ENCODE measurements around the gene BCL11B. TPM values are rescaled to one million over a fixed set of nuclear protein-coding genes. Genes with fewer than 3 reads are reported as not detected.
A peak's percentile ranks its signal among the peaks of the same experiment; 100 is the strongest.

BCL11B gene
- total RNA-seq, 1 experiment from 2014 or later: 0.21 TPM

DNA sequence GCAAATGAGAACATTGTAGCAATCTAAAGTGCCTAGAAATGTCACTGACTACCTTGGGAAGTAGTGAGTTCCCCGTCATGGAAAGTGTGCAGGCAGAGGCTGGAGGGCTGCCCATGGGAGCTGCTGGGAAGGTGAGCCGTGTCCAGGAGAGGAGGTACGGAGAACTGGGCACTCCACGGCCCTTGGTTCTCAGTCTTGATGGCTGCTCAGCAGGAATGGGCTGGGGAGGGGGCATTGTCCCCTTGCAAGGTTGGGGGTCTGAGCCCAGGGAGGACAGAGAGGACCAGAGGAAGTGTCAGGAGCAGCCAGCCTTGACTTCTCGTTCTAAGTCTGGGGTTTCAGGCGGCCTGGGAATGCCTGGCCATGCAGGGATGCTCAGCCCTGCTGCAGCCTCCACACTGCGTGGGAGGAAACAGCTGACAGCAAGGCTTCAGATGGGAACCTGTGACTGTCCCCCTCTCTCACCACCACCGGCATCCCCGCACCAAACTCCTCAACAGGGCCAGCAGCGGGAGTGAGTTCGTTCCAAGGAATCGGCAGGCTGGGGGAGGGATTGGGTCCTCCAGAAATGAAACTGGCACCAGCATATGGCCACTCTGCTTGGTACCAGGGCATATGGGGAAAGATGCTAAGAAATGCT, 140.2 kb downstream of the BCL11B start:
- DNase-seq (ENCODE audit: low read depth, low spot score): no peak
- in situ Hi-C loops (cut with HindIII; ENCODE audit: low pct_unique_long_range_greater_than_20kb, low sequenced_read_pairs): no loop called here

DNA sequence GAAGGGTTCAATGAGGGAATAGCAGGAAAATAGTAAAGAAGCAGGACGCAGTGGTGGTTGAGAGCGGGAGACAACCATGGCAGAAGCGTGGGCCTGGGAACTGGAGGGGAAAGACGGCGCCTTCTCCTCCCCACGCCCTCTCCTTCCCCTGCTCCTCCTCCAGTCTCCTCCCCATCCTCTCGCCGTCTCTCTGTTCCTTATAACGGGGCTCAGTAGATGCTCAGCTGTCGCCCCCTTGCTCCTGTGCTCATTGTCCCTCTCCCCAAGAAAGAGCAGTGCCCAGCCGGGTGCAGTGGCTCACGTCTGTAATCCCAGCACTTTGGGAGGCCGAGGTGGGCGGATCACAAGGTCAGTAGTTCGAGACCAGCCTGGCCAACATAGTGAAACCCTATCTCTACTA, 142.0 kb downstream of the BCL11B start:
- in situ Hi-C loops (cut with HindIII; ENCODE audit: low pct_unique_long_range_greater_than_20kb, low sequenced_read_pairs): no loop called here
- no peak for DNase-seq (ENCODE audit: low read depth, low spot score)

DNA sequence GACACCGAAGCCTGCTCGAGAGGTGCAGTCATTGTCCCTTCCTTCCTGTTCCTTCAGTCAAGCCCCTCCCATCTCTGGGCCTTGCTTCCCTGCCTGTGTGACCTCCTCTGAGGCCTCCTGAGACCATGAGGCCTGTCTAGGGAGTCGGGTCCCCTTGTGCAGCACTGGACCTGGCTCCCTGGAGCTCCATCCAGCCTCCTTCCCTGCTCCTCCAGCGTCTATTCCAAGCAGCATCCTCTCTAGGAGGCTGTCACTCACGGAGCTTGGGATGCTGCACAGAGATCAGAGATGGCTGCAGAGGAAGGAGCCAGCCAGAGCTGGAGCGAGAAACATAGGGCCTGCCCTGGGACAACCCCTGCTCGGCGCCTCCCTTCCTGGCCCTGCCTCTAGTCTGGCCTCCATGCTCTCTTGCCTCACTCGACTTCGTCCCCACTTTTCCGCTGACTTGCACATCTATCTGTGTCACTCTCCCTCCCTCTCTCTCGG, 142.7 kb downstream of the BCL11B start:
- in situ Hi-C loops (cut with HindIII; ENCODE audit: low pct_unique_long_range_greater_than_20kb, low sequenced_read_pairs): no loop called here
- DNase-seq (ENCODE audit: low read depth, low spot score): no peak

DNA sequence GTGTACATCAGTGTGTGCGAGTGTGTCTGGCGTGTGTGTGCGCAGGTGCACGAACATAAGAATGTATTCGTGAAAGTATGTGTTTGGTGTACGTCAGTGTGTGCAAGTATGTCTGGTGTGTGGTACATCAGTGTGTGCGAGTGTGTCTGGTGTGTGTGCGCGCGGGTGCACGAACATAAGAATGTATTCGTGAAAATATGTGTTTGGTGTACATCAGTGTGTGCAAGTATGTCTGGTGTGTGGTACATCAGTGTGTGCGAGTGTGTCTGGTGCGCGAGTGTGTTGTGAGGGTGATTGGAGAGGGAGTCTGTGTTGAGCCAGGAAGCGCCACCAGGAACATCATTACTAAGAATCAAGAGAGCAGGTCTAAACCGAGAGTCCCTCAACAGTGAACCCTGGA, 143.8 kb downstream of the BCL11B start:
- no peak for DNase-seq (ENCODE audit: low read depth, low spot score)
- in situ Hi-C loops (cut with HindIII; ENCODE audit: low pct_unique_long_range_greater_than_20kb, low sequenced_read_pairs): no loop called here

DNA sequence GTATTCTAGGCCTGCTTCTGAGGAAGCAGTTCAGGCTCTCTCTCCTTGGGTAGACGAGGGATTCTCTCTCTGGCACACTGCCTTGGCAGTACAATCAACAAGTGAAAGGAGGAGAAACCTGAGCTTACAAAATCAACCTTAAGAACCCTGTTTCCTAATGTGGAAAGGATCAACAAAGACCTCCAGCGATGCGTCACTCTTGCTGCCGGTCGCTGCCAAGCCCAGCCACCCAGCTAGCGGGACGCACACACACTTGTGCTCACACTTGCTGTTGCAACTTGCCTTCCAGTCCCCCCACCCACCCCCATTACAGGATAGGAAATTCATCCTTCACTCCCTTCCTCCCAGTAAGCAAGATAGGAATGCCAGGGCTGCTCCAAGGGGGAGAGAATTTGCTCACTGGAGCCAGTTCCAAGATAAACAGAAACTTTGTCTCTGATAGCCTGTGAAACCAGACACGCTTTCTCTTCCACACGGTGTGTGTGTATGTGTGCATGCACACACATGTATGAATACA, 144.3 kb downstream of the BCL11B start:
- DNase-seq (ENCODE audit: low read depth, low spot score): no peak
- in situ Hi-C loops (cut with HindIII; ENCODE audit: low pct_unique_long_range_greater_than_20kb, low sequenced_read_pairs): no loop called here

DNA sequence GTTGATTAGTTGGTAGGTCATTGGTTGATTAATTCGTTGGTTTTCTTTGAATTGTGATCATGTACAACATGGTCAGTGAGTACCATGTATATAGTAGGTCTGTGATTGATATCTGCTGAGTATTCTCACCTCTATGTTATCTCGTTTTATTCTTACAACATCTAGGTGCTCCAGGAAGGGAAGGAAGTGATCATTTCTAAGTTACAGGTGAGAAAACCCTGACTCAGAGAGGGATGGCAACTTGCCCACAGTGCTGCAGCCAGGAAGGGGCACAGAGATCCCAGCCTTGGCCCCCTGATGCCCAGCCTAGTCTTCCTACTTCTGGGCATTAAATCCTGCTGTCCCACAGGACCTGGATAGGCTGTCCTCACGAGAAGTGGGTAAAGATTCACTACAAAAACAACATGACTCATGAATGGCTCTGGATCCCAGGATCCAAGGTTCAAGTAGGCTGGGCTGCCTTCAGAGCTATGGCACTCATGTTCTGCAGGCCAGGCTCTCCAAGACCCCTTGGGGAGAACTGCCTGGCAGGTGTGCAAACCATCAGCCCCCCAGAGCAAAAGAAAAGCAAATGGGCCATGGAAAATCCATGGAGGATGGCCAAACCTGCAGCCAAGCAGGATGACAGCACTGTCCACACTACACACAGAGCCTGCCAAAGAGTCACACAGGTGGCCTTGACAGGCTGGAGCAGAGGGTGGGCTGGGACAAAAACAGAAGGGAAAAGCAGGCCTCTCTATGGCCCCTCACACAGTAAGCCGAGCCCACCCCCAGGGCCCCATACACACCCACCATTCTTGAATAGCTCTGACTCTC, 146.2 kb downstream of the BCL11B start:
- DNase-seq (ENCODE audit: low read depth, low spot score): no peak
- in situ Hi-C loops (cut with HindIII; ENCODE audit: low pct_unique_long_range_greater_than_20kb, low sequenced_read_pairs): no loop called here

DNA sequence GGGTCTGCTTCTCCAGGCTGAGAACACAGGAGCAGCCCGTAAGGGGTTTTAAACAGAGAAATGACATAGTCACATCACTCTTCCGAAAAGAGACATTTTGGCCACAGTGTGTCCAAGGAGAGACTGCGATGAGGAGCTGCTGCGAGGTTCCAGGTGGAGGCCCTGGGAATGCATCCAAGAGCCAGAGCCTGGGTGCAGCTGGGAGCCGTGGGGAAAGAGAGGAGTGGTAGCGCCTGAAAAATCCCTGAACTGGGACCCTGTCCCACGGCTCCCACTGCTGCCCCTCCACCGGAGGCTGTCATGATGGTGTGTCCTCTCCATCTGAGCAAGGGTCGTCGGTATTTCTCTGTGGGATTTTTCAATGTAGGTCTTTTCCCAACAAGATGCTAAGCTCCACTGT, 146.9 kb downstream of the BCL11B start:
- no peak for DNase-seq (ENCODE audit: low read depth, low spot score)
- in situ Hi-C loops (cut with HindIII; ENCODE audit: low pct_unique_long_range_greater_than_20kb, low sequenced_read_pairs): no loop called here

DNA sequence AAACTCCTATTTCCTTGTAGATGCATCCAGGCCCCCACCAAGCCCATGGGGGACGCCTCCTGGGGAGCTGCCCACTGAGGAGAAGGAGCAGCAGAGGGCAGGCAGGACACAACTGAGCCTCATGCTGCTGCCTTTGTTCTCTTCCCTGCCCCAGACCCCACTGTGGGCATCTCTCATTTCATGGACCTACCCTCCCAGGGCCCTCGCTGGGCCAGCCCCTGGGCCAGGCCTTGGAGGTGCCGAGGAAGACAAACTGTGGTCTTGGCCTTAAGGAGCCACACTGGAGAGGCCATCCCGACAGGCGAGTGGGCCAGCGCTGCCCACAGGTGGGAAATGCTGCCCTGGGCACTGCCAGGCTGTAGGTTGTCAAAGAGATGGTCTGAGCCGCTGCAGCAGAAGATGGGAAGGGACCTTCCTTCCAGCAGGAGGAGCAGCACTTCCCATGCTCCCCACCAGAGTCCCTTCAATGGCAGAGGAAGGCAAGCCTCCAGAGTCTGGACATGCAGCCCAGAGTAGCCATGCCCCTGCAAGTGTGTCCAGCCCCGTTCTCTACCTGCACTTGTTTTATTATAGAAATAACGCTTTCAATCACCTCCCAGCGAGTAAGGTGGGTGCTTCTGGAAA, 147.4 kb downstream of the BCL11B start:
- in situ Hi-C loops (cut with HindIII; ENCODE audit: low pct_unique_long_range_greater_than_20kb, low sequenced_read_pairs): no loop called here

DNA sequence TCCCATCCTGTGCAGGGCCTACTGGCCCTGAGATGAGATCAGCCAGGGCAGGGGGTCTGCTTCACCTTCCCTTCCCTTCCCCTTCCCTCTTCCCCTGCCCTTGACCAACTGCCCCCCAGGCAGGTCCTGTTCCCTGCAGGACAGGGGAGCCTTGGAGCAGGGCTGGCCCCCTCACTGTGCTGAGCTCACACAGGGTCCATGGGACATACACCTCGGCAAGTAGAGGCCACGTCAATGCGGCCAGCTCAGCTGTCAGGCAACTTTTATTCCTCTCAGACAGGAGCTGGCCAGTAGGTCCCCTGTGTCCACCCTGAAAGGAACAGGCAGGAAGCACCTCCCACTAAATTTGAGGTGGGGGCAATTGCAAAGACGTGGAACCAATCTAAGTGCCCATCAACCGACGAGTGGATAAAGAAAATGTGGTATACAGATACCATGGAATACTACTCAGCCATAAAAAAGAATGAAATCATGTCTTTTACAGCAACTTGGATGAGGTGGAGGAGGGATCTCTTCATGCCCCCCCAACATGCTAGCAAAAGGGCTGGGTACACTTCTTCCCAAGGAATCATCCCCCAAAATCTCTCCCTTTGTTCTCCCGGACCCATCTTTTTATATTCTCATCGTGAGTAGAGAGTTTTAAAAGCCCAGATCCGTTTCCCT, 148.7 kb downstream of the BCL11B start:
- no peak for DNase-seq (ENCODE audit: low read depth, low spot score)
- in situ Hi-C loops (cut with HindIII; ENCODE audit: low pct_unique_long_range_greater_than_20kb, low sequenced_read_pairs): no loop called here

More for the DNA sequence above, 147.4 kb downstream of the BCL11B start:
- DNase-seq (ENCODE audit: low read depth, low spot score): peak; percentile 38

DNA sequence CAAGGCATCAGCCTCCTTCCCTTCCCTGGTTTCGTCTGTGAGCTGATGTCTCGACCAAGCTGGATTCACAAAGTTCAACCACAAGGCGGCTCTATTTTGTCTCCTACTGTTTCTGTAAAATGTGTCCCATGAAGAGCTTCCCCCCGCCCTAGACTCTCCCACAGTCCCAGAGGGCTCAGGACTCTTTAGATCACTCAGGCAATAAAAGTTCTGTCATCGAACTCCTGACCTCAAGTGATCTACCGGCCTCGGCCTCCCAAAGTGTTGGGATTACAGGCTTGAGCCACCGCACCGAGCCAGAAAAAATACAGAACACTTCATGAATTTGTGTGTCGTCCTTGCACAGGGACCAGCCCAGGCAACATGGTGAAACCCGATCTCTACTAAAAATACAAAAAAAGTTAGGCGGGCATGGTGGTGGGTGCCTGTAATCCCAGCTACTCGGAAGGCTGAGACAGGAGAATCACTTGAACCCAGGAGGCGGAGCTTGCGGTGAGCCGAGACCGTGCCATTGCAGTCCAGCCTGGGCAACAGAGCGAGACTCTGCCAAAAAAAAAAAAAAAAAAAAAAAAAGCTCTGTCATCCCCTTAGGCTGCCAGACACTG, 149.4 kb downstream of the BCL11B start:
- in situ Hi-C loops (cut with HindIII; ENCODE audit: low pct_unique_long_range_greater_than_20kb, low sequenced_read_pairs): no loop called here
- peak; percentile 30 for DNase-seq (ENCODE audit: low read depth, low spot score)

DNA sequence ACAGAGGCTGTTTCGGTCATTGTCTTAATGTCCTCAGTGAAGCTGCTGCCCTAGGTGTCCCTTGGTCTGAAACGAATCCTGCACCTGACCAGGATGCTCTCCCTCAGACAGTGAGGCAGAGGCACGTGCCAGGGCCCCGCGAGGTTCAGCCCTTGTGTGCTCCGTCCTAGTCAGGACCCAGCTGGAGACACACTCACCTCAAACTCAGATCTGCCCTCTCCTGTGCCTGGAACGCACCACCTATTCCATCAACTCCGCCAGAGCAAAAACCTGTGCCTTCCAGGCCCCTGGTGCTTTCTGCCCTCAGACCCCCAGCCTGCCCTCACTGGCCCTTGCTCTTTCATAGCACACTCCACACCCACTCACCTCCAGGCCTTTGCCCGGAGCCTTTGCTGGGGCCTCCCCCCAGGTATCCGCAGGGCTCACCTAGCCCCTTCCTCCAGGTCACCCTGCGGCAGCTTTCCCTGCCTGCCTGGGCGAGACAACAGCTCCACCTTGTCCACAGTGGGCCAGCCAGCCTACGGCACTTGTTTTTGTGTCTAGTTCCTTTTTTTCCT, 150.6 kb downstream of the BCL11B start:
- DNase-seq (ENCODE audit: low read depth, low spot score): no peak
- in situ Hi-C loops (cut with HindIII; ENCODE audit: low pct_unique_long_range_greater_than_20kb, low sequenced_read_pairs): no loop called here

DNA sequence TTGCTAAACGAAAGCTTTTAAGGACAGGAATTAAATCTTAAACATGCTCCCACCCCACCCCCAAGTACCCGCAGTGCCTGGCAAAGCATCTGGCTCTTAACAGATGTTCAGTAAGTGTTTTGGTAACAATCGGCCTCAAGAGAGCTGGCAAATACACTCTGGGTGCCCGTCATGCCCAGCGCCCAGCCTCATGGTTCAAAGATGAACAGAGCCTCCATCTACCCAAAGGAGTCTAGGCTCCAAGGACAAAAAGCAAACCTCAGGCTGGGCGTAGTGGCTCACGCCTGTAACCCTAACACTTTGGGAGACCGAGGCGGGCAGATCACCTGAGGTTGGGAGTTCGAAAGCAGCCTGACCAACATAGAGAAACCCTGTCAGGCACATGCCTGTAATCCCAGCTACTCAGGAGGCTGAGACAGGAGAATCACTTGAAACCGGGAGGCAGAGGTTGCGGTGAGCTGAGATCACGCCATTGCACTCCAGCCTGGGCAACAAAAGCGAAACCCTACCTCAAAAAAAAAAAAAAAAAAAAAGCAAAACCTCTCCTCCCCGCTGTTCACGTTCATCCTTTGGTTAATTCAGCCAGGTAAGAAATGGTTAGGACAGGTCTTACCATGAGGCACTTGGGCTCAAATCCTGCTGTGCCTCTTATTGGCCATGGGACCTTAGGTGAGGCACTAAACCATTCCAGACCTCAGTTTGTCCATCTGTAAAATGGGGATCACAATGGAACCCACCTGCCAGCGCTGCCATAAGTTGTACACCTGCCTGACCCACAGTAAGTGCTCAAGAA, 151.3 kb downstream of the BCL11B start:
- DNase-seq (ENCODE audit: low read depth, low spot score): no peak
- in situ Hi-C loops (cut with HindIII; ENCODE audit: low pct_unique_long_range_greater_than_20kb, low sequenced_read_pairs): no loop called here

DNA sequence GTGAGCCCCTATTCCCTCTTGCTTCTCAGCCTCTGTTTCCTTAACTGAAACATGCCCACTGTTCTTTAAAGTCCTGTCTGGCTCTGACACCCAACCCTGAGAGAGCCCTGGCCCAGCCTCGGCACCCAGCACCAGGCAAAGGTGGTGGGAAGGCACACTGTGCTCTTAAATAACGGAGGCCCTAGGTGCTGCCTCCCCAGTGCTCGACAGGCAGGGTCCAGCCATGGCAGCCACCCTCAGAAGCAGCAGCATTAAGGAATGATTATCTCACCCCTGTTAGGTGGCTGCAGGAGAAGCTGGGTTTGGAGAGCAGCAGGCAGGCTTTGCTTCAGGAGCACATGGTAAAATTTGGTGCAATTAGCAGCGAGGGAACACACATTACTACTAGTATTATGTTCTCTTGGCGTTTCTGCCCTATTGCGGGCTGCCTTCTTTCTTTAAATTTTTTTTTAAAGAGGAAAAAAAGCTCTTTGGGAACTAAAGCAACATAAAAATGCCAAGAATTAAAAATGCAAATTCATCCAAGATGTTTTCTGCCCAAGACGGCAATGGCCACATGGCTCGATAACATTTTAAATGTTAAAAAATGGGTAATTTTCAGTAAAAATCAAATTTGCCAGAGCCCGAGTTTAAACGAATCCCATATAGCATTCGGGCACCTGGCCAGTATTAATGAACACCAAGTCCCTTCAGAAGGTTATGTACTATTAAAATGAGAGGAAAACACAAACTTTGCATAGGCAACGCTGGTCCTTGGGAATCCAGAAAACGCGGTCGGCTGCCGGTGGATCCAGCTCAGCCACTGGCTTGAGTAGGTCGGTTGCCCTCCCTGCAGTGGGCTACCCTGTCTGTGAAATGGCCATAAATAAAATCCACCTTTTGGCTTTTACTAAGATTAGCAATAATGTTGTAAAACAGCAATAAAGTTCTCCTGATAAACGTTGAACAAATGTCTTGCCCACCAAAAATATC, 152.2 kb downstream of the BCL11B start:
- in situ Hi-C loops (cut with HindIII; ENCODE audit: low pct_unique_long_range_greater_than_20kb, low sequenced_read_pairs): no loop called here
- DNase-seq (ENCODE audit: low read depth, low spot score): no peak

Data from SK-MEL-5 (cell line).